ENCODE data around the gene CCDC71.

CCDC71 gene

DNA sequence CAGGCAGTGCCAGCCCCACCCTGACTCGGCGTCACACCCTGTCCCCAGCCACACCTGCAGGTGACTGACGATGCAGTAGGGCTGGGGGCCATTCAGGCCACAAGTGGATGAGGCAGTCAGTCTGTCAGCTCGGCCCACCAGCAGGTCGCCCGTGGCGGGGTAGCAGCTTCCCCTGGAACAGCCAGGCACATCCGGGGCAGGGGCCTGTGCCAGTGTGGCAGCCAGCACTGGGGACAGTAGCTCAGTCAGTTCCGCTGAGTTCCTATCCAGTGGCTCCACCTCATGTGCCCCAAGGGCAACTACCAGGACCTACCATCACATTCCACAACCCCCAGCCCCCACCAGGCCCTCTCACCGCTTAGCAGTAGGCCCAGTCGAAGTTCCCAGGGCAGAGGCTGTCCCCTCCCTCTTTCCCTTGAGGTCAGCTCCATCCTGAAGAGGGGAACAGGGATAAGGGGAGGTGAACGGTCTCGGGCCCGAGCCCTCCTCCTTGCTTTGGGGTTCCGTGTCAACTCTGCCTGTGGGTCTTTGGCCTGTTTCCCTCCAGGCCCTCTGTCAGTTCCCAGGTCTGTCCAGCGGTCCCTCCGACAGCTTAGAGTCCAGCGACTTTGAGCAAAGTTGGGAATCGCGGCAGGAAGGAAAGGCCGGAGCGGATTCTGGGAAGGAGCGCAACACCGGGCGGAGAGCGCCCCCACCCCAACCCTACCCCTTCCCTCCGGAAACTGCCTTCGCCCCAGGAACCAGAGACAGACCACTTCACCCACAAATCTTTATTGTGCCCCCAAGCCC lies 33.5 kb downstream of the CCDC71 start, which contains the start of gene LAMB2:
Gene LAMB2 (minus strand): TSS at position 614 of the 789 bp plus-strand sequence. CDS start 183 bp downstream, at position 431.
- H3K4me3 ChIP-seq (ENCODE audit: insufficient read depth, low read length, poor library complexity, severe bottlenecking) = no peak within 1 kb of the TSS
- no peaks in the 10 kb centered on the region for H3K9me3 ChIP-seq (ENCODE audit: insufficient read depth, low read length)
- H3K9ac ChIP-seq (ENCODE audit: low read length) = no peak within 1 kb of the TSS
- H3K9me2 ChIP-seq (replicated peaks; ENCODE audit: insufficient read depth, low read length) = no peaks in the 10 kb centered on the region
- H3K27me3 ChIP-seq (ENCODE audit: low read length) = no peaks in the 10 kb centered on the region
- TF ChIP-seq, protein P1, sequence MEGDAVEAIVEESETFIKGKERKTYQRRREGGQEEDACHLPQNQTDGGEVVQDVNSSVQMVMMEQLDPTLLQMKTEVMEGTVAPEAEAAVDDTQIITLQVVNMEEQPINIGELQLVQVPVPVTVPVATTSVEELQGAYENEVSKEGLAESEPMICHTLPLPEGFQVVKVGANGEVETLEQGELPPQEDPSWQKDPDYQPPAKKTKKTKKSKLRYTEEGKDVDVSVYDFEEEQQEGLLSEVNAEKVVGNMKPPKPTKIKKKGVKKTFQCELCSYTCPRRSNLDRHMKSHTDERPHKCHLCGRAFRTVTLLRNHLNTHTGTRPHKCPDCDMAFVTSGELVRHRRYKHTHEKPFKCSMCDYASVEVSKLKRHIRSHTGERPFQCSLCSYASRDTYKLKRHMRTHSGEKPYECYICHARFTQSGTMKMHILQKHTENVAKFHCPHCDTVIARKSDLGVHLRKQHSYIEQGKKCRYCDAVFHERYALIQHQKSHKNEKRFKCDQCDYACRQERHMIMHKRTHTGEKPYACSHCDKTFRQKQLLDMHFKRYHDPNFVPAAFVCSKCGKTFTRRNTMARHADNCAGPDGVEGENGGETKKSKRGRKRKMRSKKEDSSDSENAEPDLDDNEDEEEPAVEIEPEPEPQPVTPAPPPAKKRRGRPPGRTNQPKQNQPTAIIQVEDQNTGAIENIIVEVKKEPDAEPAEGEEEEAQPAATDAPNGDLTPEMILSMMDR (IDR thresholded peaks at IDR 0.05; ENCODE audit: insufficient read depth, low read length, poor library complexity, severe bottlenecking) = no peak
- no peak for TF ChIP-seq EZH2phosphoT487 (conservative IDR thresholded peaks at IDR 0.05; ENCODE audit: low read length)
- no peak within 1 kb of the TSS for H2AFZ ChIP-seq (ENCODE audit: low read depth, low read length, severe bottlenecking)
- H3K36me3 ChIP-seq (ENCODE audit: low read length) = no peaks in the 10 kb centered on the region
- H3K4me2 ChIP-seq (ENCODE audit: low read depth, low read length, poor library complexity, severe bottlenecking) = no peak within 1 kb of the TSS
- no peaks in the 10 kb centered on the region for H4K20me1 ChIP-seq (ENCODE audit: low read depth, low read length)
- H3F3A ChIP-seq (ENCODE audit: insufficient read depth) = no peaks in the 10 kb centered on the region
- no peak within 1 kb of the TSS for H3K27ac ChIP-seq (ENCODE audit: low read depth, low read length)
- H3K79me2 ChIP-seq (ENCODE audit: insufficient read depth, low read length) = no peaks in the 10 kb centered on the region

DNA sequence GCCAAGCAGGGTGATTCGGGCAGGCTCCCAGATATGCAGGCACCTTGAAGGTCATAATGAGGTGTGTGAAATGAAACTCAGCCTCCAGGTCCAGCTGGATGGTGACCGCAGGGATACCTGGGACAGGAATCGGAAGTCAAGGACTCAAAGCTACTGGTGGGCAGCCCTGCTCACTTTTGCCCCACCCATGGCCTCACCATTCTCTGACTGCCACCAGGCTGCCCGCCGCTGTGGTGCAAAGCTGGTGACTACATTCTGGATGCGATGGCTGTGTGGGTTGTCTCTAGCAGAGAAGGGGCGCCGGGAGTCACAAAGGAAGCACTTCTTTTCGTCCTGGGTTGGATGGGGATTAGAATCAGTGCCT lies 34.1 kb downstream of the CCDC71 start:
- Histone ChIP-seq H2AFZ (ENCODE audit: low read depth, low read length, severe bottlenecking) (no peak overlapping the region), H3K79me2 (ENCODE audit: insufficient read depth, low read length) (no peaks in the 10 kb centered on the region), H3K4me3 (ENCODE audit: insufficient read depth, low read length, poor library complexity, severe bottlenecking) (no peak overlapping the region), H3K9ac (ENCODE audit: low read length) (no peak overlapping the region), H4K20me1 (ENCODE audit: low read depth, low read length) (no peaks in the 10 kb centered on the region), H3K9me2 (replicated peaks; ENCODE audit: insufficient read depth, low read length) (no peaks in the 10 kb centered on the region), H3K4me2 (ENCODE audit: low read depth, low read length, poor library complexity, severe bottlenecking) (no peak overlapping the region), H3K27ac (ENCODE audit: low read depth, low read length) (no peak overlapping the region), H3F3A (ENCODE audit: insufficient read depth) (no peaks in the 10 kb centered on the region), H3K9me3 (ENCODE audit: insufficient read depth, low read length) (no peaks in the 10 kb centered on the region), H3K36me3 (ENCODE audit: low read length) (no peaks in the 10 kb centered on the region), H3K27me3 (ENCODE audit: low read length) (no peaks in the 10 kb centered on the region)
- TF ChIP-seq EZH2phosphoT487 (conservative IDR thresholded peaks at IDR 0.05; ENCODE audit: low read length) = no peak
- TF ChIP-seq, protein P1 (IDR thresholded peaks at IDR 0.05; ENCODE audit: insufficient read depth, low read length, poor library complexity, severe bottlenecking) = no peak

DNA sequence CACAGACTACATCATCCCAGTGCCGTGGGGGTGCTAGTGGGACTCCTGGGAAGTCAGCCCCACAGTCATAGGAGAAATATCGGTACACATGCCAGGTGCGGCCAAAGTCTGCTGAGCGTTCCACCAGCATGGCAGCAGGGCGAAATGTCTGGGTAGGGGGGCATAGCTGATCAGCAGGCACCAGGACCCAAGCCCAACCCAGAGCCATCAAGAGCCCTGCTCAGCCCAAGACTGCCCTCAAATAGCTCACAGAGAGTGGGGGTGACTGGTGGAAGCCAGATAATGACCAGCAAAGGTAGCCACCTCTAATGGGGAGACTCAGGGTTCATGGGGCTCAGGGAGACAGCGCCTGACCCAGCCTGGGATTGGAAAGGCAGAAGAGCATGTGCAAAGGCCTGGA lies 34.6 kb downstream of the CCDC71 start:
- Histone ChIP-seq H4K20me1 (ENCODE audit: low read depth, low read length) (no peaks in the 10 kb centered on the region), H3F3A (ENCODE audit: insufficient read depth) (no peaks in the 10 kb centered on the region), H3K79me2 (ENCODE audit: insufficient read depth, low read length) (no peaks in the 10 kb centered on the region), H3K9ac (ENCODE audit: low read length) (no peak overlapping the region), H3K36me3 (ENCODE audit: low read length) (no peaks in the 10 kb centered on the region), H3K27me3 (ENCODE audit: low read length) (no peaks in the 10 kb centered on the region), H3K27ac (ENCODE audit: low read depth, low read length) (no peak overlapping the region), H2AFZ (ENCODE audit: low read depth, low read length, severe bottlenecking) (no peak overlapping the region), H3K9me3 (ENCODE audit: insufficient read depth, low read length) (no peaks in the 10 kb centered on the region), H3K4me3 (ENCODE audit: insufficient read depth, low read length, poor library complexity, severe bottlenecking) (no peak overlapping the region), H3K4me2 (ENCODE audit: low read depth, low read length, poor library complexity, severe bottlenecking) (no peak overlapping the region), H3K9me2 (replicated peaks; ENCODE audit: insufficient read depth, low read length) (no peaks in the 10 kb centered on the region)
- TF ChIP-seq, protein P1 (IDR thresholded peaks at IDR 0.05; ENCODE audit: insufficient read depth, low read length, poor library complexity, severe bottlenecking) = no peak
- no peak for TF ChIP-seq EZH2phosphoT487 (conservative IDR thresholded peaks at IDR 0.05; ENCODE audit: low read length)
